Adipocyte (in vitro differentiated cells): ENCODE measurements around the gene B3GAT1.
"Not testable (repeated sequence)": the region's sequence is repeated elsewhere in the genome, so short reads cannot be mapped to it uniquely, and the experiment has no call there.

Experiments
- DNase-seq: peaks from one replicate; pipeline ENCODE4 v3.0.0-alpha.2; 2015; ENCODE audit warnings: low read depth
- H3K27me3 ChIP-seq: replicated peaks from 2 replicates; pipeline ENCODE4 v1.7.0; 2013; ENCODE audit warnings: mild to moderate bottlenecking, low read length, moderate library complexity; ENCODE audit not compliant: control insufficient read depth, insufficient read depth
- H3K36me3 ChIP-seq: 2 replicates; pipeline ENCODE4 v1.7.0; 2013; ENCODE audit warnings: low read length, mild to moderate bottlenecking, moderate library complexity; ENCODE audit not compliant: control insufficient read depth, insufficient read depth, severe bottlenecking
- H3K4me1 ChIP-seq: 2 replicates; pipeline ENCODE4 v1.7.0; 2013; ENCODE audit warnings: mild to moderate bottlenecking, low read length, moderate library complexity; ENCODE audit not compliant: control insufficient read depth, insufficient read depth
- H3K4me3 ChIP-seq: 2 replicates; pipeline ENCODE4 v1.7.0; 2013; ENCODE audit warnings: mild to moderate bottlenecking, low read length, moderate library complexity
- H3K9ac ChIP-seq: 2 replicates; pipeline ENCODE4 v1.7.0; 2013; ENCODE audit warnings: mild to moderate bottlenecking, low read length, moderate library complexity
- H3K9me3 ChIP-seq: 2 replicates; pipeline ENCODE4 v1.7.0; 2013; ENCODE audit warnings: mild to moderate bottlenecking, low read length, moderate library complexity; ENCODE audit not compliant: control insufficient read depth

B3GAT1 gene, protein sequence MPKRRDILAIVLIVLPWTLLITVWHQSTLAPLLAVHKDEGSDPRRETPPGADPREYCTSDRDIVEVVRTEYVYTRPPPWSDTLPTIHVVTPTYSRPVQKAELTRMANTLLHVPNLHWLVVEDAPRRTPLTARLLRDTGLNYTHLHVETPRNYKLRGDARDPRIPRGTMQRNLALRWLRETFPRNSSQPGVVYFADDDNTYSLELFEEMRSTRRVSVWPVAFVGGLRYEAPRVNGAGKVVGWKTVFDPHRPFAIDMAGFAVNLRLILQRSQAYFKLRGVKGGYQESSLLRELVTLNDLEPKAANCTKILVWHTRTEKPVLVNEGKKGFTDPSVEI

DNA sequence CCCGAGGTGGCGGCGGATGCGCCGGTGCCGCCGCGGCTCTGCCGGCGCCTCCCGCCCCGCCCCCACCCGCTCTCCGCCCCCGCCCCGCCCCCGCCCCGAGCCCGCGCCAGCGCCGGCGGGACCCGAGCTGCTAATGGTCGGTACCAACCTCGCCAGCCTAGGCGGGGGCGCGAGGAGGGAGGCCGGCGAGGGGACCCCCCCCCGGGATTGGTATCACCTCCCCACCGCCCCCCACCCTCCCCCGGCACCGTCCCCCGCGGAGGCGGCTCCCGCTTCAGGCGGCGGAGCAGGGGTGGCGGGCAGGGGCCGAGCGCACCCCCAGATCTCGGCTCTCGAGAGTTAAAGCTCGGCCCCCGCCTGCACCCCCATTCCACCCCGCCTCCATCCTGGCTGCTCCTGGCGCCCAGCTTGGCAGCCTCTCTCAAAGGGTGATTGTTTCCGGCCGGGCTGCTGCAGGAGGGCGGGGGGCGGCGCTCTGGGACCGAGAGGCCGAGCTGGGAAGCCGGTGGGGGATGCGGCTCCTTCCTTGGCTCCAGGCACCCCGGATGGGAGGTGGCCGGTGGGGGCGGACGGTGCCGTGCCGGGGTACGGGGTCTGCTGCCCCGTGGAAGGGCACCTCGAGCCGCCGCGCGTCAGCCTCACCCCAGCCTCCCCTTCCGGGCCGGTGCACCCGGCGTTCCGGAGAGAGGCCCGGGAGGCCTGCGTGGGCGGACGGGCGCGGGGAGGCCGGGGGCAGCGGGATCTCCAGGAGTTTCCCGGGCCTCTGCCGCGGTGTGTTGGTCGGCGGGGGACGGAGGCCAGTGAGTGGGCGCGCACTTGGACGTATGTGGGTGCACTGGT lies at the start of gene B3GAT1:
Gene B3GAT1 (minus strand): TSS at position 40 of the 840 bp plus-strand sequence. CDS start 24,583 bp downstream, outside the sequence.
- H3K27me3 ChIP-seq, result peaks cover 50% of the 10 kb centered on the region
- H3K4me1 ChIP-seq, result no peaks in the 10 kb centered on the region
- DNase-seq, result peak; percentile 1
- no peaks in the 10 kb centered on the region for H3K36me3 ChIP-seq
- H3K9me3 ChIP-seq, result no peaks in the 10 kb centered on the region
- H3K4me3 ChIP-seq, result no peak within 1 kb of the TSS
- no peak within 1 kb of the TSS for H3K9ac ChIP-seq

DNA sequence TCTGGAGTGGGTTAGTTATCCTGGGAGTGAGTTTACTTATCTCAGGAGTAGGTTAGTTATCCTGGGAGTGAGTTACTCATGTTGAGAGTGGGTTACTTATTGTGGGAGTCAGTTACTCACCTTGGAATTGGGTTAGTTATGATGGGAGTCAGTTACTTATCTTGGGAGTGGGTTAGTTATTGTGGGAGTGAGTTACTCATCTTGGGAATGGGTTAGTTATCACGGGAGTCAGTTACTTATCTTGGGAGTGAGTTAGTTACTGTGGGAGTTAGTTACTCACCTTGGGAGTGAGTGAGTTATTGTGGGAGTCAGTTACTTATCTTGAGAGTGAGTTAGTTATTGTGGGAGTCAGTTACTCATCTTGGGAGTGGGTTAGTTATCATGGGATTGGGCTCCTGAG lies 49.6 kb upstream of the B3GAT1 start:
- Histone ChIP-seq H3K9me3 (peaks cover 11% of the 10 kb centered on the region), H3K9ac (no peak overlapping the region), H3K27me3 (peaks cover 15% of the 10 kb centered on the region), H3K4me1 (no peaks in the 10 kb centered on the region), H3K4me3 (no peak overlapping the region), H3K36me3 (no peaks in the 10 kb centered on the region)
- DNase-seq, result no peak

DNA sequence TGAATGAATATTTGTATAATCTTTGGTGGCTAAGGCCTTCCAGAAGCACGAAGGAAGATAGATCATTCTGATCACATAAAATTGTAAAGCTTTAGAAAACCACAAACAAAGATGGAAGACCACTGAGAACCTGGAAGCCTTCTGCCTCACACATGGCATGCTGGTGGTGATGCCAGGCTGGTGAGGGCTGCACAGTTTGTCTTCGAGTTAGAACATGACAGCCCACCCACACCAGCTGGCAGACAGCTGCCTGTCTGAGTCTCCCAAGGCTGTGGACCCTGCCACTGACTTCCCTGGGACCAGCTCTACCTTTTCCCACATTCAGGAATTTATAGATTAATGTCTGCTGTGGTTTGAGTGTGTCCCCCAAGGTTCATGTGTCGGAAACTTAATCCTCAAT lies 48.8 kb upstream of the B3GAT1 start:
- Histone ChIP-seq H3K27me3 (peaks cover 12% of the 10 kb centered on the region), H3K4me3 (no peak overlapping the region), H3K36me3 (no peaks in the 10 kb centered on the region), H3K4me1 (no peaks in the 10 kb centered on the region), H3K9me3 (peaks cover 13% of the 10 kb centered on the region), H3K9ac (no peak overlapping the region)
- no peak for DNase-seq

- H3K9ac ChIP-seq, result no peak overlapping the region
- peaks cover 4% of the 10 kb centered on the region for H3K27me3 ChIP-seq
- peaks cover 13% of the 10 kb centered on the region for H3K9me3 ChIP-seq
- H3K4me1 ChIP-seq, result no peaks in the 10 kb centered on the region
- H3K4me3 ChIP-seq, result no peak overlapping the region
- DNase-seq, result no peak
- no peaks in the 10 kb centered on the region for H3K36me3 ChIP-seq
Observed at GRCh38 chr11:134460062-134460561, 48.1 kb upstream of the B3GAT1 start.

GRCh38 chr11:134459246-134460061 lies 47.4 kb upstream of the B3GAT1 start:
- H3K36me3 ChIP-seq, result no peaks in the 10 kb centered on the region
- H3K4me1 ChIP-seq, result no peaks in the 10 kb centered on the region
- H3K9me3 ChIP-seq, result peaks cover 13% of the 10 kb centered on the region
- H3K4me3 ChIP-seq, result no peak overlapping the region
- no peaks in the 10 kb centered on the region for H3K27me3 ChIP-seq
- H3K9ac ChIP-seq, result no peak overlapping the region
- DNase-seq, result no peak

GRCh38 chr11:134457411-134458007 lies 45.5 kb upstream of the B3GAT1 start:
- H3K4me1 ChIP-seq, H3K27me3 ChIP-seq, H3K36me3 ChIP-seq, H3K4me3 ChIP-seq, H3K9ac ChIP-seq, DNase-seq: not testable (repeated sequence)
- peaks cover 18% of the 10 kb centered on the region for H3K9me3 ChIP-seq

DNA sequence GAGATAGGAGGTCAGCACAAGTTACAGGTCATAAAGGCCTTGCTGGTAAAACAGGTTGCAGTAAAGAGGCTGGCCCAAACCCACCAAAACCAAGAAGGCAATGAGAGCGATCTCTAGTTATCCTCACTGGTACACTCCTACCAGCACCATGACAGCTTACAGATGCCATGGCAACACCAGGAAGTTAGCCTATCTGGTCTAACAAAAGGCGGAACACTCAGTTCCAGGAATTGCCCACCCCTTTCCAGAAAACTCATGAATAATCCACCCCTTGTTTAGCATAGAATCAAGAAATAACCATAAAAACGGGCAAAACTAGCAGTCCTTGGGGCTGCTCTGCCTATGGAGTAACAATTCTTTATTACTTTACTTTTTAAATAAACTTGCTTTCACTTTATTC lies 43.5 kb upstream of the B3GAT1 start:
- H3K27me3 ChIP-seq, result no peaks in the 10 kb centered on the region
- H3K9ac ChIP-seq, result no peak overlapping the region
- H3K9me3 ChIP-seq, result peaks cover 18% of the 10 kb centered on the region
- no peaks in the 10 kb centered on the region for H3K4me1 ChIP-seq
- DNase-seq, result no peak
- no peaks in the 10 kb centered on the region for H3K36me3 ChIP-seq
- no peak overlapping the region for H3K4me3 ChIP-seq

DNA sequence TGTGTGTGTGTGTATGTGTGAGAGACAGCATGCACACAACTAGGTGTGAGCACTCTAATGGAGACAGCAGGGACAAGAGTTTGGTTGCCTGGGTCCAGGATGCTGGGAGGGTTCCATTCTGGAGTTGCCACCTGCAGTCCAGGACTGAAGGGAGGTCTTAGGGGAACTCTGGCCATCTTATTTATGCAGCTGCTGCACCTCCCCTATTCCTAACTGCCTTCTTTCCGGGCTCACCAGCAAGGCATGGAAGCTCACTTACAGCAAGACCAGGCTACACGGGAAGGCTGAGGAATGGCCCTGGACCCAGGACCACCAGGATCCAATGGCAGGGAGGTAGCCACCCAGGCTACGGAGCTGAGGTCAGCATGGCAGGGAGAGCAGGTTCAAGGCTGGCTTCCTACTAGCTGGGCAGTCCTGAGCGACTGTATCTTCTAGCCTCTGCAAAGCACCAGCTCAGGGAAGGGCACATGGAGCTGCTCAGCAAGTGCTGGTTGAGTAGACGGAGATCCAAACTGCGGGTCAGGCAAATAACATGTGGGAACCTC lies 42.2 kb upstream of the B3GAT1 start:
- Histone ChIP-seq H3K4me3 (no peak overlapping the region), H3K36me3 (no peaks in the 10 kb centered on the region), H3K9ac (no peak overlapping the region), H3K27me3 (no peaks in the 10 kb centered on the region), H3K4me1 (no peaks in the 10 kb centered on the region), H3K9me3 (peaks cover 18% of the 10 kb centered on the region)
- no peak for DNase-seq

DNA sequence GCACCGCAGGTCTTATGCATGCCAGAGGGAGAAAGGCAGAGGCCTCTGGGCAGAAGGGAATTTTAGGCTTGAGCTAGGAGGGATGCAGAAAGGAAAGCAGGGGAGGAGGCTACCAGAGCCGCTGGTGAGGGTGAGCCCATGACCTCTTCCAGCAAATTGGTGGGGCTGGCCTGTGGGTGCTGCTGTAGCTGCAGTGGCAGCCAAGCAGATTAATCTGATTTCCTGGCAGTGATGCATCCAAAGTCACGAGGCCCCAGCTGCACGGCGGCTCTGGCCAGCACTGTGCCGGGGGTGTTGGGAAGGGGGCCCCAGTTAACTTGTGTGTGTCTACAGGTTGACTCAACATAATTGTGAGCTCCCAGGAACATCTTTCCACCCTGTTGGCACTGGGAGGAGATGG lies 41.4 kb upstream of the B3GAT1 start:
- no peak for DNase-seq
- Histone ChIP-seq H3K4me1 (no peaks in the 10 kb centered on the region), H3K36me3 (no peaks in the 10 kb centered on the region), H3K9me3 (peaks cover 18% of the 10 kb centered on the region), H3K4me3 (no peak overlapping the region), H3K9ac (no peak overlapping the region), H3K27me3 (no peaks in the 10 kb centered on the region)

DNA sequence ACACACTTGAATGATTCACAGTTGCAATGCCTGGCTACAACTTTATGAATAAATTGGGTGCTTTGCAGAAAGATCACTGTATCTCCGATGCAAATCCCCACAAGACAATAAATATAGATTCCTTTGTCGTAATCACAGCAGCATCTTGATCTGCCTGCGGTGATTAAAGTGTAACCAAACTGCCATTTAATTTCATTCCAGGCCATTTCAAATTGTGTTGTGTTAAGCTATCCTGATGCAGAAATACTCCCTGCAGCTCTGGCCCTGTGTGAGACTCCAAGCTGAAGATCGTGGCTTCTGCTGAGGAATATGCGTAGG lies 40.8 kb upstream of the B3GAT1 start:
- no peak for DNase-seq
- H3K9ac ChIP-seq, result no peak overlapping the region

More for the DNA sequence above, 40.8 kb upstream of the B3GAT1 start:
- Histone ChIP-seq H3K27me3 (no peaks in the 10 kb centered on the region), H3K36me3 (no peaks in the 10 kb centered on the region), H3K9me3 (peaks cover 14% of the 10 kb centered on the region), H3K4me3 (no peak overlapping the region), H3K4me1 (no peaks in the 10 kb centered on the region)
